Skeletal muscle tissue (tissue), 4 donors: ENCODE data around the gene OGFR. TPM values are rescaled to one million over a fixed set of nuclear protein-coding genes. Genes with fewer than 3 reads are reported as not detected.

Experiments
- H3K27ac ChIP-seq: one replicate; pipeline ENCODE4 v1.7.0; 2013; ENCODE audit warnings: mild to moderate bottlenecking, low read depth, low read length, inconsistent platforms
- H3K27me3 ChIP-seq, 3 donors: one replicate each; pipeline ENCODE4 v1.7.0; 2013; ENCODE audit warnings: low read length in 3 of 3; ENCODE audit not compliant: control insufficient read depth in 3 of 3, insufficient read depth in 3 of 3
- H3K36me3 ChIP-seq, 3 donors: one replicate each; pipeline ENCODE4 v1.7.0; 2013; ENCODE audit warnings: low read length in 3 of 3; ENCODE audit not compliant: control insufficient read depth in 3 of 3, insufficient read depth in 3 of 3
- H3K4me1 ChIP-seq, 3 donors: one replicate each; pipeline ENCODE4 v1.7.0; 2013; ENCODE audit warnings: low read length in 3 of 3, mild to moderate bottlenecking in 3 of 3; ENCODE audit not compliant: control insufficient read depth in 3 of 3, insufficient read depth in 3 of 3
- H3K4me3 ChIP-seq, 3 donors: one replicate each; pipeline ENCODE4 v1.7.0; 2013; ENCODE audit warnings: low read length in 3 of 3
- H3K9ac ChIP-seq, 3 donors: one replicate each; pipeline ENCODE4 v1.7.0; 2013; ENCODE audit warnings: low read length in 3 of 3, mild to moderate bottlenecking in 3 of 3, moderate library complexity in 2 of 3, low read depth in 1 of 3
- H3K9me3 ChIP-seq, 3 donors: one replicate each; pipeline ENCODE4 v1.7.0; 2013; ENCODE audit warnings: low read length in 3 of 3; ENCODE audit not compliant: control insufficient read depth in 3 of 3
- total RNA-seq: library from RNA; depleted of rRNA; stranded (reverse); fragments of >200 nt; gene quantifications from one replicate; pipeline ENCODE4 v1.2.3, GENCODE V29; 2014
- donor health status: Osteomylitis.

OGFR gene
- total RNA-seq, 1 donor from 2014 or later = 13.6 TPM

DNA sequence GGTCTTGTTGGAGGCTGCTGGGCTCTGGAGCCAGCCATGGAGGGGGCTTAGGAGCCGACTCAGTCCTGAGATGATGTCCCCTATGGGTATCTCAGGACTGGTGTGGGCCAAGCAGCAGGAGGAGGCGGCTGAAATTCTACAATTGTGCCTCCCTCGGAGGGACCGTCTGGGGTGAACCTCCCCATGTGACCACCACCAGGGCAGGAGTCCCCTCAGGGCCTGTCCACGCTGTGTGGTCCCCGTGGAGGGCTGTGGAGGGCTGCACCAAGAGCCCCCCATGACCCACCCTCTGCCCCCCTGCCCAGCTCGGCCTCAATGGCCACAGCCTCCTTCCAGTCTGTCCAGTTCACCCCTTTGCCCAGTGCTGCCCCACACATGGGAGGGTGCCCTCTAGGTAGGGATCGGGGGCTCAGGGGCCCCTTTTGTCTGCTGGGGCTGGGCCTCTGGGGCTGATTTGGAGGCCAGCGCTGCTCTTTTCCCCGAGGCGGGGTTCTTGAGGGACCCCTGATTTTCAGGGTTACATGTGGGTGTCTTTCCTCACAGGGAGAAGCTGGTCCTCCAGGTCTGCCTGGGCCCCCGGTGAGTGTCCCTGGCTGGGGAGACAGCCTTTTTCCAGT lies 13.4 kb downstream of the OGFR start:
- Histone ChIP-seq H3K9me3 (no peaks in the 10 kb centered on the region), H3K9ac (peak overlapping the region in 1 of 3 donors; percentile 16), H3K27me3 (peaks cover 53 to 64% (median 57%) of the 10 kb centered on the region in 3 donors), H3K27ac (no peak overlapping the region), H3K4me3 (no peak overlapping the region), H3K4me1 (peaks cover 14 to 34% (median 24%) of the 10 kb centered on the region in 3 donors), H3K36me3 (peaks cover 0 to 3% (median 0%) of the 10 kb centered on the region in 3 donors)

DNA sequence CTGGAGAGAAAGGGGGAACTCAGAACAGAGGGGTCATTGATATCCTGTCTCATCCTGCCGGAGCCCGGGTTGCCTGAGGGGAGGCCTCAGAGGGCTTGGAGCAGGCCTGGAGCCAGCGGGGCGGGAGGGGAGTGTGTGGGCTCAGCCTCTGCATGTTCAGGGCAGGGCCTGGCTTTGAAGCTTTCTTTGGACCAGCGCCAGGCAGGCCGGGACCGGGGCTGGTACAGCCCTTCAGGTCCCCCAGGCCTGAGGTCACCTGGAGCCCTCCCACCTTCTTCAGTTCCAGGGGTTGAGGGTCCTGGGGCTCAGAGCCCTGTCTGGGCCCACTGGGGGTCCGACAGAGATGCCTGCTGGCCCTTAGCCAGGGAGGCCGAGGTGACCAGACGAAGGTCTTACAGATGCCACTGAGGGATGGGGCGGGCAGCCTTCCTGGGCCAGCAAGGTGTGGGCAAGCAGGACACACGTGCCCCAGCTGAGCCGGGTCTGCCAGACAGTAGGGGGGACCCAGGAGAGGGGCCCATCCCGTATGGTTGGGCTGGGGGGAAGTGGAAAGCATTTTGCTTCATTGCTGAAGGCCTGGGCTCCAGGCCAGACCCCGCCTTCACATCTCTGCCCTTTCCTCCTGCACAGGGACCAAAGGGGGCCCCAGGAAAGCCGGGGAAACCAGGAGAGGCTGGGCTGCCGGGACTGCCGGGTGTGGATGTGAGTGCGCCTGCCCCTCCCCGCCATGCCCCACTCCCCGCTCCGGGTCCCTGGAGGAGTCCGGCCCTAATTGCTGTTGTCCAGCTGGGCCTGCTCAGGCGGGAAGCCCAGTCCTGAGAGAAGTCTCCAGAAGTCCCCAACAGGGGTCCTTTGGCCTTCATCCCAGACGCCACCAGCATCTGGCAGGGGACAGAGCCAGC lies 14.2 kb downstream of the OGFR start:
- Histone ChIP-seq H3K4me3 (no peak overlapping the region), H3K9ac (peak overlapping the region in 1 of 3 donors; percentile 25), H3K27ac (no peak overlapping the region), H3K9me3 (no peaks in the 10 kb centered on the region), H3K4me1 (peaks cover 14 to 34% (median 24%) of the 10 kb centered on the region in 3 donors), H3K27me3 (peaks cover 53 to 64% (median 57%) of the 10 kb centered on the region in 3 donors), H3K36me3 (no peaks in the 10 kb centered on the region)

DNA sequence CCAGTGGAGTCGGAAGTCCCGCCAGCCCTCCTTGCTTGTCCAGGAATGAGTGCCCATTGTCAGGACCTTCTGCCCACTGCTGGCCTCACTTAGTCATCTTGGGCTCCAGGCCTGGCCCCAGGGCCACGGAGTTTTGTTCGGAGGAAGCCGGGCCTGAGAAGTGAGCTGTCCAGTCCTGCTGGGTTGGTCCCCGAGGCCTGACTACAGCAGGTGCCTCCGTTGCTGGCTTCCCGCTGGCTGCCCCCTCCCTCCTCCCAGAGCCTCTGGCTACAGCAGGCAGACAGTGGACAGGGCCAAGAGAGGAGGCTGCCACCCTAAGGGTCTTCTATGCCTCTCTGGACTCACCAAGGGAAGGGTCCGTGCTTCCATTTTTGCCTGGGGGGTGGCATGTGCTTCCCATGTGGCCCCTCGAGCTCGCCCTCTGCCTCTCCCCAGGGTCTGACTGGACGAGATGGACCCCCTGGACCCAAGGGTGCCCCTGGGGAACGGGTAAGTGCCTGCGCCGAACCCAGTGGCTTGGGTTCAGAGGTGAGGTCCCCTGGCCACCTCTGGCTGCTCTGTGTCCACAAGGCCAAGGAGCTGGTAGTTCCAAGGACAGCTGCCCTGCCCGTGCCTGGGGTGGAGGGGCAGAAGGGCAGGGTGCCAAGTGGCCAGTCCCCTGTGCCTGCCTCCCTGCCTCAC lies 15.0 kb downstream of the OGFR start:
- H3K9me3 ChIP-seq = no peaks in the 10 kb centered on the region
- H3K4me1 ChIP-seq = peaks cover 14 to 40% (median 24%) of the 10 kb centered on the region in 3 donors
- peak overlapping the region in 1 of 3 donors; percentile 16 for H3K9ac ChIP-seq
- no peak overlapping the region for H3K4me3 ChIP-seq
- H3K27ac ChIP-seq = no peak overlapping the region
- no peaks in the 10 kb centered on the region for H3K36me3 ChIP-seq
- H3K27me3 ChIP-seq = peaks cover 52 to 59% (median 55%) of the 10 kb centered on the region in 3 donors

DNA sequence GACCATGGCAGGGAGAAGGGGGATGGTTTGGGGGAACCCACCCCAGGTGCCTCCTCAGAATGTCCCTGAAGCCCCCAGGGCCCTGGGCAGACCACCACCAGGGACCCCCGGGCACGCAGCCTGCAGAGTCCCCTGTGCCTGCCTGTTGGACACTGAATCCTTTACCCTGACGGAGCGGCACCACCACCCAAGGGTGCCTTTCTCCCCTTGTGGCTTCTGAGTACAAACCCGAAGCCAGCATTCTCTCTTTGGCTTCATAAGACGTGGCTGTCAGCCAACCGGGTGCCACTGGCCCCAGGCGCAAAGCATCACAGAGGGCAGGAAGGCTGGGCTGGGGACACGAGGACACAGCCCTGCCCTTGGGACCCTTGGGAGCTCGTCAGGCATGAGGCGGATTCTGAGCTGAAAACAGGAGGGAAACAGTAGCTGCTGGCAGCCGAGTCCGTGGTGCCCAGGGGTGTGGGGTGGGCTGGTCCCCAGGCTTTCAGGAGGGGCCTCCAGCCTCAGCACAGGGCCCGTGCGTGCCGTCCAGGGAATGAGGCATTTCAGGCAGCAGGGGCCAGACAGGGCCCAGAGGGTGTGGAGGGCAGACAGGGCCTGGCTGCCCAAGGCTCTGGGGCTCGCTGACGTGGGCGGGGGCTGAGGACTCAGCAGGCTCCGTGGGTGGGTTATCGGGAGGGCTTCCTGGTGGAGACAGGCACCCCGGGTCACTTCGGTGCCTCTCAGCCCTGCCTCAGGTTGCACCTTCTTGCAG lies 15.8 kb downstream of the OGFR start:
- Histone ChIP-seq H3K4me3 (no peak overlapping the region), H3K9me3 (no peaks in the 10 kb centered on the region), H3K27me3 (peaks cover 47 to 54% (median 48%) of the 10 kb centered on the region in 3 donors), H3K4me1 (peaks cover 14 to 40% (median 24%) of the 10 kb centered on the region in 3 donors), H3K9ac (no peak overlapping the region), H3K27ac (no peak overlapping the region), H3K36me3 (no peaks in the 10 kb centered on the region)

DNA sequence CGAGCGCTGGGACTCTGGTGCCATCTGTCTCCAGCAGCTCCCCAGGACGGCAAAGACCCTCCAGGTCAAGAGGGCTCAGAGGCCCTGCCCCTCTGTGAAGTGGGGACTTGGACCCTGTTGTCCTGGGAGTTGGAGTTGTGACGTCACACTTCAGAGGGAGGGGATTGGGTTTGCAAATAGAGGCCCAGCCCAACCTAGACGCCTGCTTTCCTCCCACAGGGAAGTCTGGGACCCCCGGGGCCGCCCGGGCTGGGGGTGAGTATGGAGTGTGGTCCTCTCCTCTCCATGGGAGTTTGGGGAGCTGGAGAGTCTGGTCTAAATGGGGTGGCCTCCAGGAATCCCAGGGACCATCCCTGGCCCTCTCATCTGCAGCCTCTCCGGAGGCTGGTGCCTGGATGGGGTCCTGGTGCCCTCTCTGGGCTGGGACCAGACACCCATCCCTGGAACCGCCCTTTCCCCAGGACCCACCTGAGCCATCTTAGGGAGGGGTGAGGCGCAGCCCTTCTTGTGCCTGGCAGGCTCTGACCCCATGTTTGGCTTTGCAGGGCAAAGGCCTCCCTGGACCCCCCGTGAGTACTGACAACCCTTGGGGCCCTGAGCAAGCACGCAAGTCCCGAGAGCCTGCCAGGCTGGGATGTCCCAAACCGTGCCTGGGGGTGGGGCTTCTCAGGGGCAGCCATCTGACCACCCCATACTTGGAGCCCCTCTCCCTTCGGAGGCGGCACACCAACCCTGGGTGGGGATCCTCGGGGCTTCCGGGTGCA lies 16.5 kb downstream of the OGFR start:
- Histone ChIP-seq H3K4me3 (no peak overlapping the region), H3K27ac (no peak overlapping the region), H3K4me1 (peaks cover 12 to 37% (median 21%) of the 10 kb centered on the region in 3 donors), H3K9ac (no peak overlapping the region), H3K27me3 (peaks cover 42 to 48% (median 43%) of the 10 kb centered on the region in 3 donors), H3K9me3 (no peaks in the 10 kb centered on the region), H3K36me3 (no peaks in the 10 kb centered on the region)

DNA sequence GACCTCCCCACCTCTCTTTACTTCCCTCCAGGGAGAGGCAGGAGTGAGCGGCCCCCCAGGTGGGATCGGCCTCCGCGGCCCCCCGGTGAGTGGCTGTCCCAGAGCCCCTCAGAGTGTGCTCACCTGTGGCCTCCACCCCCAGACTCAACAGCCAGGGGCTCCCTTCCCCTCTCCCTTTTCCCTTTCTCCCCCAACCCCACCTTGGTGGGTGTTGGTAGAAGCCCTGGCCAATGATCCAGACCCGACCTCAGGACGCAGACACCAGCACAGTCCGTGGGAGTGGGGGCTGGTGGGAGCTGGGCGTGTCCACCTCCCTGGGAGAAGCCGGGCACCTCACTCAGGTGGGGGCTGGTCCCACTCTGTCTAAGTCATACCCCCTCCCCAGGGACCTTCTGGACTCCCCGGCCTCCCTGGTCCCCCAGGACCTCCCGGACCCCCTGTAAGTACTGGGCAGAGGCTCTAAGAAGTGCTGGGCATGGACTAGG lies 17.1 kb downstream of the OGFR start:
- no peaks in the 10 kb centered on the region for H3K9me3 ChIP-seq
- H3K4me3 ChIP-seq = no peak overlapping the region
- peaks cover 37 to 47% (median 38%) of the 10 kb centered on the region in 3 donors for H3K27me3 ChIP-seq
- H3K9ac ChIP-seq = no peak overlapping the region
- peaks cover 9 to 32% (median 17%) of the 10 kb centered on the region in 3 donors for H3K4me1 ChIP-seq
- no peaks in the 10 kb centered on the region for H3K36me3 ChIP-seq
- no peak overlapping the region for H3K27ac ChIP-seq

DNA sequence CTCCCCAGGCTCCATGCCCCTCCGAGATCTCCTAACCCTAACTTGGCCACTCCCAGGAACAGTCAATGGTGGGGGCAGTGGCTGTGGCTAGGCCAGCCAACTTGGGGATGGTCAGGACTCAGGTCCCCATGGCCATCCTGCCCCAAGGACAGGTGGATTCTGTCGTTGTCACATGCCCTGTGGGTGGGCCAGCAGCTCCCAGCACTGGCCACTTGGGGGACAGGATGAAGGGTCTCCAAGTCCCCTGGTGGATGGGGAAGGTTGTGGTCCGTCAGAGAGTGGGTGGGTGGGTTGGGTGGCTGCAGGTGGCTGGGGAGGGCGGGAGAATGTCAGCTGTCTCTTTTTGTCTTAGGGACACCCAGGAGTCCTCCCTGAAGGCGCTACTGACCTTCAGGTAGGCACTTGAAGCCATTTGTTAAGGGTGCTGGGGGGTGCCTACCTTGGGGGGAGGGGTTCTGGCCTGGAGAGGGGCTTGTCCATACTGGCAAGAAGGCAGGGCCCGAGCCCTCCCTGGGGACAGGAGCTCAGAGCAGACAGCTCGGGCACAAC lies 17.7 kb downstream of the OGFR start:
- no peaks in the 10 kb centered on the region for H3K36me3 ChIP-seq
- no peak overlapping the region for H3K9ac ChIP-seq
- no peak overlapping the region for H3K27ac ChIP-seq
- peaks cover 9 to 32% (median 17%) of the 10 kb centered on the region in 3 donors for H3K4me1 ChIP-seq
- H3K27me3 ChIP-seq = peaks cover 33 to 46% (median 38%) of the 10 kb centered on the region in 3 donors
- H3K4me3 ChIP-seq = no peak overlapping the region
- no peaks in the 10 kb centered on the region for H3K9me3 ChIP-seq

DNA sequence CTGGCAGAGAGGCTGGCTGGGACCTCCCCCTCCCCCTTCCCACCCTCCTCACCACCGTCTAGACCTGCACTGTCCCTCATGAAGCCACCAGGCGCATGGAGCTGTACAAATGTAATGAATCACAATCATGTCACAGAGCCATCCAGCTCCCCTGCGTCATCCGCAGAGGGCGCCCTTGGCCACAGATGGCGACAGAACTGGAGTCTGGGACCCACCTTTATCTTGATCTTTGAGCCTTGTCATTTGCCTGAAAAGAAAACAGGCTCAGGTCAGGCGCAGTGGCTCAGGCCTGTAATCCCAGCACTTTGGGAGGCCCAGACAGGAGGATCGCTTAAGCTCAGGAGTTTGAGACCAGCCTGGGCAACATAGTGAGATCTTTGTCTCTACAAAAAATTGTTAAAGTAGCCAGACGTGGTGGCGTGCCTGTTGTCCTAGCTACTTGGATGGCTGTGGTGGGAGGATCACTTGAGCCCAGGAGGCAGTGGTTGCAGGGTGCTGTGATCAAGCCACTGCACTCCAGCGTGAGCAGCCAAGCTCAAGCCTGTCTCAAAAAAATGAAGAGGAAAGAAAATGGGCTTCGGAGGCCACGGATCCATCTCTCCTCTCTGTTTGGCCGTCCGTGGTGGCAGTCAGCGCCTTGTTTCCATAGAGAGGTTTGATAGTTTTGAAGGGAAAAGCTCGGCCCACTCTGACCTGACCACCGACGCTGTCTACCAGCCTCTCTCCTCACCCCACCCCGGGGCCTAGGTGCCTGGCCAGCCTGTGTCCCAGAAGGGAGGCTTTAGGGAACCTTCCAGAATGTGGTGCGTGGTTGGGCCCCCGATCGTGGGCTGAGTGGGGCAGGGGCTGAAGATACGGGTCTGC lies 18.4 kb downstream of the OGFR start:
- Histone ChIP-seq H3K9me3 (no peaks in the 10 kb centered on the region), H3K27me3 (peaks cover 26 to 39% (median 33%) of the 10 kb centered on the region in 3 donors), H3K9ac (no peak overlapping the region), H3K4me3 (no peak overlapping the region), H3K27ac (no peak overlapping the region), H3K4me1 (peaks cover 9 to 30% (median 17%) of the 10 kb centered on the region in 3 donors), H3K36me3 (no peaks in the 10 kb centered on the region)
